H9 (cell line): ENCODE data around the gene ELFN1. TPM values are rescaled to one million over a fixed set of nuclear protein-coding genes. Genes with fewer than 3 reads are reported as not detected.

ENCODE experiments used
- DNase-seq: peaks from one replicate; pipeline ENCODE4 v3.0.0-alpha.2; 2017
- H2AFZ ChIP-seq: one replicate; pipeline ENCODE4 v1.6.1; 2013; ENCODE audit warnings: mild to moderate bottlenecking, low read length, control low read depth, moderate library complexity
- H2AK5ac ChIP-seq: 2 replicates; pipeline ENCODE4 v1.6.1; 2013; ENCODE audit warnings: low read length, control low read depth, mixed read lengths; ENCODE audit not compliant: insufficient read length
- H2BK120ac ChIP-seq: one replicate; pipeline ENCODE4 v1.6.1; 2013; ENCODE audit warnings: low read depth, mild to moderate bottlenecking, low read length, control low read depth, inconsistent platforms; ENCODE audit not compliant: poor library complexity, severe bottlenecking
- H2BK12ac ChIP-seq: 2 replicates; pipeline ENCODE4 v1.6.1; 2013; ENCODE audit warnings: low read length, control low read depth, mixed read lengths, low read depth; ENCODE audit not compliant: insufficient read length
- H2BK15ac ChIP-seq: 2 replicates; pipeline ENCODE4 v1.6.1; 2013; ENCODE audit warnings: low read depth, low read length, control low read depth
- H2BK20ac ChIP-seq: one replicate; pipeline ENCODE4 v1.6.1; 2013; ENCODE audit warnings: low read depth, mild to moderate bottlenecking, low read length, control low read depth, inconsistent platforms; ENCODE audit not compliant: poor library complexity, severe bottlenecking
- H2BK5ac ChIP-seq: 2 replicates; pipeline ENCODE4 v1.6.1; 2013; ENCODE audit warnings: low read length, control low read depth, mixed read lengths; ENCODE audit not compliant: insufficient read length
- H3K14ac ChIP-seq: 2 replicates; pipeline ENCODE4 v1.6.1; 2013; ENCODE audit warnings: low read length, control low read depth; ENCODE audit not compliant: insufficient read depth
- H3K18ac ChIP-seq: 2 replicates; pipeline ENCODE4 v1.6.1; 2013; ENCODE audit warnings: low read depth, mild to moderate bottlenecking, mixed read lengths, low read length, control low read depth; ENCODE audit not compliant: insufficient read length
- H3K23ac ChIP-seq: 2 replicates; pipeline ENCODE4 v1.6.1; 2013; ENCODE audit warnings: low read length, control low read depth, mixed read lengths, low read depth; ENCODE audit not compliant: insufficient read length
- H3K23me2 ChIP-seq: 2 replicates; pipeline ENCODE4 v1.6.1; 2013; ENCODE audit warnings: low read depth, mild to moderate bottlenecking, mixed read lengths, low read length, control low read depth; ENCODE audit not compliant: insufficient read length, poor library complexity, severe bottlenecking
- H3K27ac ChIP-seq: 2 replicates; pipeline ENCODE4 v1.5.1; 2013; ENCODE audit warnings: low read length, control low read depth, mixed read lengths, low read depth; ENCODE audit not compliant: insufficient read length
- H3K27me3 ChIP-seq: 2 replicates; pipeline ENCODE4 v1.6.1; 2013; ENCODE audit warnings: low read length, control low read depth, inconsistent platforms; ENCODE audit not compliant: insufficient read depth
- H3K4ac ChIP-seq: 2 replicates; pipeline ENCODE4 v1.6.1; 2013; ENCODE audit warnings: low read depth, mild to moderate bottlenecking, control low read depth, inconsistent platforms, low read length, moderate library complexity
- H3K4me1 ChIP-seq: 2 replicates; pipeline ENCODE4 v1.6.1; 2013; ENCODE audit warnings: low read length, control low read depth, inconsistent platforms; ENCODE audit not compliant: insufficient read depth
- H3K4me2 ChIP-seq: 2 replicates; pipeline ENCODE4 v1.6.1; 2013; ENCODE audit warnings: low read length, control low read depth, mixed read lengths; ENCODE audit not compliant: insufficient read length, insufficient read depth
- H3K56ac ChIP-seq: 2 replicates; pipeline ENCODE4 v1.6.1; 2013; ENCODE audit warnings: low read depth, mild to moderate bottlenecking, mixed read lengths, low read length, control low read depth; ENCODE audit not compliant: insufficient read length
- H3K79me1 ChIP-seq: 2 replicates; pipeline ENCODE4 v1.6.1; 2013; ENCODE audit warnings: low read depth, mild to moderate bottlenecking, moderate library complexity, low read length, control low read depth, inconsistent platforms; ENCODE audit not compliant: insufficient read depth, poor library complexity, severe bottlenecking
- H3K79me2 ChIP-seq: 2 replicates; pipeline ENCODE4 v1.6.1; 2013; ENCODE audit warnings: low read length, control low read depth, inconsistent platforms; ENCODE audit not compliant: insufficient read depth
- H3K9ac ChIP-seq: 2 replicates; pipeline ENCODE4 v1.6.1; 2013; ENCODE audit warnings: low read length, control low read depth, mixed read lengths; ENCODE audit not compliant: insufficient read length; ENCODE audit errors: extremely low read depth
- H3K9me3 ChIP-seq: one replicate; pipeline ENCODE4 v1.6.1; 2013; ENCODE audit warnings: low read depth, low read length, inconsistent platforms; ENCODE audit not compliant: control insufficient read depth
- H3T11ph ChIP-seq: one replicate; pipeline ENCODE4 v1.6.1; 2013; ENCODE audit warnings: mild to moderate bottlenecking, low read length, control low read depth, inconsistent platforms
- H4K20me1 ChIP-seq: one replicate; pipeline ENCODE4 v1.6.1; 2013; ENCODE audit not compliant: control insufficient read depth, insufficient read length, insufficient read depth
- H4K5ac ChIP-seq: 2 replicates; pipeline ENCODE4 v1.6.1; 2013; ENCODE audit warnings: low read depth, mild to moderate bottlenecking, mixed read lengths, low read length, control low read depth; ENCODE audit not compliant: insufficient read length
- H4K8ac ChIP-seq: replicated peaks from 2 replicates; pipeline ENCODE4 v1.6.1; 2013; ENCODE audit warnings: low read length, control low read depth, mixed read lengths, low read depth; ENCODE audit not compliant: insufficient read length
- H4K91ac ChIP-seq: 2 replicates; pipeline ENCODE4 v1.6.1; 2013; ENCODE audit warnings: low read depth, mild to moderate bottlenecking, moderate library complexity, mixed read lengths, low read length, control low read depth; ENCODE audit not compliant: insufficient read length
- H3K27ac Mint-ChIP-seq, 3 experiments: 2 replicates in 2 of 3; 3 replicates in 1 of 3; pipeline ENCODE4 v1.8.0; 2020 to 2021; ENCODE audit warnings: mixed read lengths in 3 of 3, mild to moderate bottlenecking in 1 of 3, moderate library complexity in 1 of 3
- H3K27me3 Mint-ChIP-seq: 2 replicates; pipeline ENCODE4 v1.8.0; 2021; ENCODE audit warnings: low read depth, mild to moderate bottlenecking, moderate library complexity, mixed read lengths
- H3K36me3 Mint-ChIP-seq, 3 experiments: 2 replicates in 2 of 3; 3 replicates in 1 of 3; pipeline ENCODE4 v1.8.0; 2020 to 2021; ENCODE audit warnings: low read depth in 3 of 3, mixed read lengths in 3 of 3; ENCODE audit not compliant: insufficient read depth in 1 of 3
- H3K4me1 Mint-ChIP-seq, 2 experiments: 2 replicates each; pipeline ENCODE4 v1.8.0; 2020; ENCODE audit warnings: mixed read lengths in 2 of 2
- H3K4me3 Mint-ChIP-seq, 2 experiments: 2 replicates in 1 of 2; 3 replicates in 1 of 2; pipeline ENCODE4 v1.8.0; 2020 to 2021; ENCODE audit warnings: mild to moderate bottlenecking in 2 of 2, mixed read lengths in 2 of 2, moderate library complexity in 1 of 2
- H3K9me3 Mint-ChIP-seq, 2 experiments: 2 replicates in 1 of 2; 3 replicates in 1 of 2; pipeline ENCODE4 v1.8.0; 2020; ENCODE audit warnings: mild to moderate bottlenecking in 2 of 2, mixed read lengths in 2 of 2, moderate library complexity in 1 of 2
- WGBS: extraction: QIAGEN DNeasy Blood & Tissue Kit; methylation state at CpG from one replicate; pipeline ENCODE4 v1.1.7; 2013; ENCODE audit warnings: missing lambda C conversion rate, low lambda C conversion rate, mixed read lengths; ENCODE audit not compliant: insufficient read length; ENCODE audit errors: extremely low coverage; 5-methylcytosine and 5-hydroxymethylcytosine counted together
- total RNA-seq: library from RNA; stranded (reverse); gene quantifications from 2 replicates; pipeline ENCODE4 v1.2.1, GENCODE V29; 2021
- TF ChIP-seq, protein P1 (sequence below): fragments of 200-600 bp; sonication (generic); conservative IDR thresholded peaks from 3 replicates; pipeline ENCODE4 v1.8.0; 2021; ENCODE audit warnings: antibody characterized with exemption, mild to moderate bottlenecking

The ELFN1 gene
- total RNA-seq, 1 experiment from 2014 or later, result 3.7 TPM

GRCh38 chr7:1661461-1661860, 8.6 kb upstream of the ELFN1 start:
- no peaks in the 10 kb centered on the region for H3K4me1 ChIP-seq
- DNase-seq, result no peak
- H3T11ph ChIP-seq, result no peak overlapping the region
- Mint-ChIP-seq H3K27me3 (peaks cover 71% of the 10 kb centered on the region), H3K36me3 (no peaks in the 10 kb centered on the region), H3K27ac (no peak overlapping the region), H3K4me3 (no peak overlapping the region), H3K9me3 (peaks cover 2 to 4% of the 10 kb centered on the region in 2 experiments; a peak in 2 of 5 replicates), H3K4me1 (peaks cover 2 to 7% of the 10 kb centered on the region in 2 experiments; a peak in 2 of 4 replicates)
- H2AK5ac ChIP-seq, result no peak overlapping the region
- H3K18ac ChIP-seq, result no peak overlapping the region
- H2BK15ac ChIP-seq, result no peak overlapping the region
- no peaks in the 10 kb centered on the region for H3K79me2 ChIP-seq
- no peak overlapping the region for H3K56ac ChIP-seq
- no CpG with 5 or more reads among the region's 3 CpGs for WGBS
- no peaks in the 10 kb centered on the region for H4K20me1 ChIP-seq
- no peak overlapping the region for H2BK20ac ChIP-seq
- H3K4me2 ChIP-seq, result no peak overlapping the region
- no peak overlapping the region for H2AFZ ChIP-seq
- H3K9me3 ChIP-seq, result no peaks in the 10 kb centered on the region
- no peak overlapping the region for H3K9ac ChIP-seq
- no peak overlapping the region for H4K8ac ChIP-seq
- H3K23me2 ChIP-seq, result peaks cover 9% of the 10 kb centered on the region
- no peak overlapping the region for H2BK120ac ChIP-seq
- H3K79me1 ChIP-seq, result no peaks in the 10 kb centered on the region
- TF ChIP-seq, protein P1, sequence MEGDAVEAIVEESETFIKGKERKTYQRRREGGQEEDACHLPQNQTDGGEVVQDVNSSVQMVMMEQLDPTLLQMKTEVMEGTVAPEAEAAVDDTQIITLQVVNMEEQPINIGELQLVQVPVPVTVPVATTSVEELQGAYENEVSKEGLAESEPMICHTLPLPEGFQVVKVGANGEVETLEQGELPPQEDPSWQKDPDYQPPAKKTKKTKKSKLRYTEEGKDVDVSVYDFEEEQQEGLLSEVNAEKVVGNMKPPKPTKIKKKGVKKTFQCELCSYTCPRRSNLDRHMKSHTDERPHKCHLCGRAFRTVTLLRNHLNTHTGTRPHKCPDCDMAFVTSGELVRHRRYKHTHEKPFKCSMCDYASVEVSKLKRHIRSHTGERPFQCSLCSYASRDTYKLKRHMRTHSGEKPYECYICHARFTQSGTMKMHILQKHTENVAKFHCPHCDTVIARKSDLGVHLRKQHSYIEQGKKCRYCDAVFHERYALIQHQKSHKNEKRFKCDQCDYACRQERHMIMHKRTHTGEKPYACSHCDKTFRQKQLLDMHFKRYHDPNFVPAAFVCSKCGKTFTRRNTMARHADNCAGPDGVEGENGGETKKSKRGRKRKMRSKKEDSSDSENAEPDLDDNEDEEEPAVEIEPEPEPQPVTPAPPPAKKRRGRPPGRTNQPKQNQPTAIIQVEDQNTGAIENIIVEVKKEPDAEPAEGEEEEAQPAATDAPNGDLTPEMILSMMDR, result no peak
- no peak overlapping the region for H3K4ac ChIP-seq
- H3K14ac ChIP-seq, result no peak overlapping the region
- peaks cover 18% of the 10 kb centered on the region; the same call in 1 of the 2 replicates for H3K27me3 ChIP-seq
- H4K91ac ChIP-seq, result no peak overlapping the region
- no peak overlapping the region for H2BK5ac ChIP-seq
- H2BK12ac ChIP-seq, result no peak overlapping the region
- no peak overlapping the region for H4K5ac ChIP-seq
- H3K23ac ChIP-seq, result no peak overlapping the region
- H3K27ac ChIP-seq, result no peak overlapping the region
